GM18508 (cell line): Measurements from ENCODE around the gene LRMDA.
"Not testable (repeated sequence)": the region's sequence is repeated elsewhere in the genome, so short reads cannot be mapped to it uniquely, and the experiment has no call there.

Source experiments
- ATAC-seq: cut with Tn5 transposase; IDR thresholded peaks from one replicate; pipeline ENCODE4 v1.9.1; 2021; ENCODE audit warnings: moderate number of reproducible peaks; ENCODE audit not compliant: insufficient read depth, unreplicated experiment

LRMDA gene

DNA sequence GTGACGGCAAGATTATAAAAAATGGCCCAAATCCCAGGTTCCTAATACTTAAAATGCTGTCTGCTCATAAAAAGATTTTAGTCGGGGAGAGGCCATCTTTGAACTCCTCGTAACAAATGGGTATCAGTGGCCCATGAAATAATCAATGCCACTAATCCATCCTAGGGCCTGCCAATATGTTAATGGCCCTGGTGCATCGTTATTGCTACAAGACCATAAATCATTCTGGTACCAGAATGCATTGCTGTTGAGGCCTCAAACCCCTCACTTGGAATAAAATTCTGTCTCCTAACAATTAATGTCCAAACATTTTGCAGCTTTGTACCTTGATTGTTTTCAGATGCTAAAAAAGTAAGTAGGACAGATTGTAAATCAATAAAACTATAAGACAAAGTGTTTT lies 290.6 kb downstream of the LRMDA start:
- no peak for ATAC-seq

- ATAC-seq, result no peak
These were observed 291.2 kb downstream of the LRMDA start for GRCh38 chr10:75722609-75723008.

DNA sequence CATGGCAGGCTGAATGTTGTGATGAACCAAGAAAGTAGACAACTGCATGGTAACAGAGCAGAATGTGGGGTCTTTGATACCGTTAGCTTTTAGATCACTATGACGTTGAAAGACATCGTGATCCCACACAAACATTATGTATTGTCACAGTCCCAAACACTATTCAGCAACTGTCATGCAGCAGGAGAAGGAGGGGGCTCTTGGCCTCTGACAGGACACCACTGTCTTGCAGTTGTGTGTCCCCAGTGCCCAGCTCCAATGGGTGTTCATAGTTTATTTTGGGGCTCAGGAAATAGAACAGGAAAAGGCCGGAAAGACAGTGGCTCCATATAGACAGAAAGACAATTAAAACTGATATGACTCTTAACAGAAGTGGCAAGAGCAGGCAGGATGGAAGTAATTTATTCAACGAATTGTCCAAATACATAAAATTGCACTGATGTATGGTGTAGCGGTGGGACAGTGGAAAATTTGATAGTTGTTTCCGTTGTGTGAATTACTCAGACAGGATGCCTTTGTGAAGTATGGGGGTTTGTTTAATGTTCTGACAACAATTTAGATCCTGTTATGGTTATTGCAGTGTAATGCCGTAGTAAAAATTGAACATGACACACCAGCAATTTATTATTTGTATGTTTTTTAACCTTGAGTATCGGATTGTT lies 292.0 kb downstream of the LRMDA start:
- ATAC-seq, result no peak

- ATAC-seq, result no peak
These were observed 292.6 kb downstream of the LRMDA start for GRCh38 chr10:75724047-75724446.

- no peak for ATAC-seq
These were observed 295.4 kb downstream of the LRMDA start for GRCh38 chr10:75726522-75727483.

GRCh38 chr10:75730847-75731246 lies 299.4 kb downstream of the LRMDA start:
- no peak for ATAC-seq

DNA sequence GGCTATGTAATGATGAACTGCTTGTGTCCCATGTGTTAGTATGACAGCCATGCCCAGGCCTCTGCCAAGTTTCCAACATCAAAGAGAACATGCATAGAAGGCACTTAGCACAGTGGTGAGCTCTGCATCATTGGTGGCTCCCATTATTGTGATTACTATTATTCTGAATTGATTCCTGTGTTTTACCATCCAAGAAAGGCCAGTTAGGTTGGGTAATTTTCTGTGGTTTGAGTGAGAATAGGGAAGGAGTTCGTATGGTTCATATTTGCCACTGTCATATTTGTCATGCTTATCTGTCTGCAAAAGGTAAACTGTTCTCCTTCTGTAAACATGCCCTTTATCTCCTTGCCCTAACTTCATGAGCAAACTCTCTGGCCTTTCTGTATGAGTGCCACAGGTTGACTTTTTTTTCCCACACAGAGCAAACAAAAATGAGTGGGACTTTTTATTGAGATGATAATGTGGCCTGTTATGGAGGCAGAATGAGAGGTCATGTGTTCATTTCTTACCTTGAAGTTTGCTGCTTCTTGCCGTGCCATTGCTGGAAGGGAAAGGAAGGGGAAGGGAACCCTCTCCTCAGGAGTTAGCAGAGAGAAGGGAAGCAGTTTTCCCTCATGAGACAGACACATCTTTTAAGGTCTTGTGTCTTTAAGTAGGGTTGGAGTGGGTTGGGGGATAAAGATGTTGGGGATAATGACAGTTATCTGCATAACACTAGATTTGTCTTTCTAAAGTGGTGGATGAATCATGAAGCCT lies 301.9 kb downstream of the LRMDA start:
- ATAC-seq, result no peak

DNA sequence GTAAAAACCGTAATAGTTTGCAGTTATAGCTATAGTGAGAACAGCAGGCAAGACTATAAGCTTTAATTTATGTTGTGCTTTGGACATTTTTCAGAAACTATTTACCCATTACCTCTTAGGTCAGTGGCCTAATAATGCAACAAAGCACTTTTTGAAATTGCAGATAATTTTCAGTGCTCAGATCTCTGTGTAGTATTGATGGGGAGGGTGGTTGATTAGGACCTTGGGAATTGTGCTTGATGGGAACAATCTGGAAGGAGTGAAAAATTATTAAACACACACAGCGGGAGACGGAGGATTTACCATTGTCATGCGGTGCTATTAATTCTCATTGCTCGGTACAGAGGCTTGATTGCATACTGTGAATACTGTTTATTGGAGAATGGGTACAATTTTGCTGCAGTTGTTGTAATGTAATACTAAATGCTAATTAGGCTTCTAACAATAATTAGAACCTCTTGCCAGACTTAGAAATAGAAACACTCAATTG lies 304.8 kb downstream of the LRMDA start:
- no peak for ATAC-seq

GRCh38 chr10:75736889-75737579 lies 305.6 kb downstream of the LRMDA start:
- no peak for ATAC-seq

DNA sequence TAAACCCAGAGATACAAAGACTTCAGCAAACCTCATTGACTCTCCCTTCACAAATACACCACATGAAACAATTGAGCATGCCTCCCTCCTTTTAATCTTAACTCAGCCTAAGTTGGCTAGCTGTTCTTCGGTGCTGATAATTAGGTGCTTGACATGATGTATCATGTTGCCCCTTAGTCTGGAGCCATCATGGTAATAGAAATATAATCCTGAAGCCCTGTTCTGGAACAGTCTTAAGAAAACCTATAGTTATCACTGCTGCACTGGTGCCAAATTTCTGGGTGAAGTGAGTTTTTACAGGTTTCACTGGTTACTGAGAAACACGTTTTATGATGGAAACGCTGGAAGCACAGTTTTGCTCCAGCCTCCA lies 306.1 kb downstream of the LRMDA start:
- ATAC-seq, result no peak

DNA sequence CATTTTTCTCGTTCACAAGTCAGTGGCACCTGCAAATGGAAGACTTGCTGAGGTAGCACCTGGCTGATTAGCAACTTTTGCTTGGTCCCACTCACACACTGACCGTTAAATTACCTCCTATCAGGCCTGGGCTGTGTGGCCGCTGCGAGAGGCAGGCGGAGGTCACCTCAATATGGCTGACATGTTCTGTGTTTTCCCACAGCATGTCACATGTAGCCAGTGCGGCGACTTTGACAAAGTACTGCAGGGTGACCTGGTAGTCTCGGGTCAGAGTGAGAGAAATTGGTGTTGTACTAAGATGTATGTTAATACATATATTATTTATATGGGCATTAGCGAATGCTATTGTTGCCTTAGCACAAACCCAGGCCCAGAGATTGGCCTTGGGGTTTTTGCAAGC lies 307.5 kb downstream of the LRMDA start:
- ATAC-seq, result no peak

DNA sequence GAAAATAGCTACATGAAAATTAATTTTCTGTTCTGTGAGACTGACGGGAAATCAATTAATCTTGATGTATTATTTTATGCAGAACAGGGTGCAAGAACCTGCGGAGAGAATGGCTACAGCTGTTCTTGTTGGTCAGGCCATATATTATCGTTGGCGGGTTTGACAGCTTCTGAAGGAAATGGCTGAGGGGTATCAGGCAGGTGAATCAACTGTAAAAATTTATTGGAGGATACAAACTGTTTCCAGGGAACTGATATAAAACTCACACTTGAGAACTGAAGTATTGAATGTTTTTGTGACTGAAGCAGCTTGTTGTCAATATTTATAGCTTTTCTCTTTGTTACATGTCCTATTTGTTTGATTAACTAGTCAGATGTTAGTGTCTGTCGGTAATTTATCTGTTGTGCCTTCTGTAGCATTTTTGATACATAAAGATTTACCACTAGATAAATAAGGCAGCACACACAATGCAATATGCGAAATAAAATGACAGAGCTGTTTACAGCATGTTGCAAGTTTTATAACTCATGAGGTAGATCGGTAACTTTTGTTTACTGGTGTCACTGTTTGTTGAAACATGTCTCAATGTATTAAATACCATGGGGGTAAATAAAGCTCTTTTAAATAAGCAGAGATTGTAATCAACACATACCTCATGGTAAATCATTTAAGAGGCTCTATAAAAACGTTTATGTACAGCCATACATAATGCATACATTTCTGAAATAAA lies 308.2 kb downstream of the LRMDA start:
- ATAC-seq, result no peak

- no peak for ATAC-seq
These were observed 309.1 kb downstream of the LRMDA start for GRCh38 chr10:75740541-75740940.

DNA sequence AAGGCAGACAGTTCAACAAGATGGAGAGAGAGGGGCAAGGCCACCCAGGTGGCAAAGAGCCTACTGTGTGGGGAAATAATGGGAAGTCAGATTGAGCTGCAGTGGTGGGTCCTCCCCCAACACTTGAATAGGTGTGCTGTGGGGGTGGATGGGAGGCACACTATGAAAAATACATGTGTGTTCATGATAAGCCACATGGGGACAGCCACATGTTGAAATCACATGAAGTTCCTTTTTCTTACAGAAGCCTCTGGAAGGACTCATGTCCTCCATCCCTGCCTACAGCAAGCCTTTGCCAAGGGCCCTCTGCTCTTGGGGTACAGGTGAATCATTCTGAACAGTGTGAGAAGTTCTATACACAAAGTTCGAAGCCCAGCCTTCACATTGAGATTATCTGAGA lies 310.9 kb downstream of the LRMDA start:
- no peak for ATAC-seq

DNA sequence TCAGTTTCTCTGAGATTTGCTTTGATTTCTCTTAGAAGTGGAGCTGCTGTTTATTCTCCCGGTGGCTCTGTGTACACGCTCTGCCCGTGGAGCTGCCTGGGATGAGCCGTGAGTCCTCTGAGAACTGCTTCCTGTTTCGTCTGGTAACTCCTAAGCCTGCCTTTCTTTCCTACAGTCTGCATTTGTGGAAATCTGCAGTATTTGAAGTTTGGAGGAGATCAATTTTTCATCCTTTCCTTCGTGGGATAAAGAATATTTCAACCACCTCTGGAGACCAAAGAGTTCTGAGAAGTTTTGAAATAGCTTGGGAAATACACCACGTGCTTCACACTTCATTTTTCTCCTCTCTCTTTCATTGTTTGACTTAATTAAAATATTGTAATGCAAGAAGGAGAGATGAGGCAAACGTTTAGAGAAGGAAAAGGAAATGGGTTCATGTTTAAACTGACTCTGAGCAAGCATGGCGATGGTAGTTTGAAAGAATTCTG lies 311.9 kb downstream of the LRMDA start:
- ATAC-seq, result no peak

GRCh38 chr10:75744261-75744660 lies 312.8 kb downstream of the LRMDA start:
- no peak for ATAC-seq

DNA sequence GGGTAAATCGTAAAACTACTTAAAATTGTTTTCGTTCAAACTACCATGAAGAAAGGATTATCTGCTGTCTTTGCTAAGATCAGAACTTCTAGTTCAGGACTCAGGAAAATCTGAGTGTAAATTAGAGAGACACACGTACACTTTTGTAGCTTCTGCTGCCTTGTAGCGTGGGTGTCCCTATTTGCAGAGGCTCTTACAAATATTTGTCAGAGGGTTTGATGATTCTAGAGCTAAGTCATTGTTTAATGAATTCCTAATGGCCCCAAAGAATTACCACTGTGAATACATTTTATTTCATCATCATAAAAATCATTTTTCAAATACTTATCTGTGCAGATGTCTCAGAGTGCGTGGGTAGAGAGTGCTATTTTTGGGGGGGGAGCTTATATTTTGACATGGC lies 314.9 kb downstream of the LRMDA start:
- no peak for ATAC-seq

DNA sequence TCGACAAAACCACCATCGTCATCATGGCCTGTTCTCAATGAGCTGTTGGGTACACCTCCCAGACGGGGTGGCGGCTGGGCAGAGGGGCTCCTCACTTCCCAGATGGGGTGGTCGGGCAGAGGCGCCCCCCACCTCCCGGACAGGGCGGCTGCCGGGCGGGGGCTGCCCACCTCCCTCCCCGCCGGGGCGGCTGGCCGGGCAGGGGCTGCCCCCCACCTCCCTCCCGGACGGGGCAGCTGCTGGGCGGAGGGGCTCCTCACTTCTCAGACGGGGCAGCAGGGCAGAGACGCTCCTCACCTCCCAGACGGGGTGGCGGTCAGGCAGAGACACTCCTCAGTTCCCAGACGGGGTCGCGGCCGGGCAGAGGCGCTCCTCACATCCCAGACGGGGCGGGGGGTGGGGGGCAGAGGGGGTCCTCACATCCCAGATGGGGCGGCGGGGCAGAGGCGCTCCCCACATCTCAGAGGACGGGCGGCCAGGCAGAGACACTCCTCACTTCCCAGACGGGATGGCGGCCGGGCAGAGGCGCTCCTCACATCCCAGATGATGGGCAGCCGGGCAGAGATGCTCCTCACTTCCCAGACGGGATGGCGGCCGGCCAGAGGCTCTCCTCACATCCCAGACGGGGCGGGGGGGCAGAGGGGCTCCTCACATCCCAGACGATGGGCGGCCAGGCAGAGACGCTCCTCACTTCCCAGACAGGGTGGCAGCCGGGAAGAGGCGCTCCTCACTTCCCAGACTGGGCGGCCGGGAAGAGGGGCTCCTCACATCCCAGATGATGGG lies 318.9 kb downstream of the LRMDA start:
- not testable (repeated sequence) for ATAC-seq

- no peak for ATAC-seq
These were observed 319.8 kb downstream of the LRMDA start for GRCh38 chr10:75751232-75751631.
